NCI-H1436 (cell line): ENCODE results near the gene ALK.
"Not testable (repeated sequence)": the region's sequence is repeated elsewhere in the genome, so short reads cannot be mapped to it uniquely, and the experiment has no call there.

Experiments
- DNase-seq: peaks from one replicate; lab custom pipeline; 2025; lab: John Stamatoyannopoulos, UW

The ALK gene

GRCh38 chr2:29755829-29756228 lies 165.6 kb downstream of the ALK start:
- DNase-seq = no peak

- no peak for DNase-seq
Observed at GRCh38 chr2:29755233-29755632, 166.2 kb downstream of the ALK start.

- DNase-seq = no peak
Observed at GRCh38 chr2:29753671-29754444, 167.5 kb downstream of the ALK start.

GRCh38 chr2:29751390-29751789 lies 170.0 kb downstream of the ALK start:
- no peak for DNase-seq

- DNase-seq = not testable (repeated sequence)
Observed at GRCh38 chr2:29750463-29750862, 170.9 kb downstream of the ALK start.

GRCh38 chr2:29749843-29750242 lies 171.5 kb downstream of the ALK start:
- DNase-seq = peak; percentile 12

- no peak for DNase-seq
Observed at GRCh38 chr2:29749041-29749440, 172.3 kb downstream of the ALK start.

GRCh38 chr2:29747786-29748470 lies 173.5 kb downstream of the ALK start:
- no peak for DNase-seq

GRCh38 chr2:29744976-29745375 lies 176.4 kb downstream of the ALK start:
- DNase-seq = no peak

GRCh38 chr2:29743516-29743915 lies 177.9 kb downstream of the ALK start:
- DNase-seq = no peak

GRCh38 chr2:29742656-29743055 lies 178.7 kb downstream of the ALK start:
- DNase-seq = no peak

- DNase-seq = no peak
Observed at GRCh38 chr2:29741132-29741531, 180.3 kb downstream of the ALK start.

- DNase-seq = no peak
Observed at GRCh38 chr2:29733965-29734364, 187.4 kb downstream of the ALK start.

GRCh38 chr2:29733213-29733612 lies 188.2 kb downstream of the ALK start:
- no peak for DNase-seq

GRCh38 chr2:29731948-29732347 lies 189.4 kb downstream of the ALK start:
- no peak for DNase-seq

GRCh38 chr2:29729932-29730331 lies 191.5 kb downstream of the ALK start:
- no peak for DNase-seq

- no peak for DNase-seq
Observed at GRCh38 chr2:29729401-29729800, 192.0 kb downstream of the ALK start.

- no peak for DNase-seq
Observed at GRCh38 chr2:29726976-29727375, 194.4 kb downstream of the ALK start.

GRCh38 chr2:29725610-29726009 lies 195.8 kb downstream of the ALK start:
- no peak for DNase-seq

- no peak for DNase-seq
Observed at GRCh38 chr2:29724282-29724681, 197.1 kb downstream of the ALK start.

GRCh38 chr2:29723255-29724001 lies 198.0 kb downstream of the ALK start:
- no peak for DNase-seq

- no peak for DNase-seq
Observed at GRCh38 chr2:29719639-29720038, 201.7 kb downstream of the ALK start.
